CD4-positive, alpha-beta T cell treated with Interleukin-1 beta for 1 hour (primary cell): Measurements from ENCODE around the gene PRRC1.
"Not testable (repeated sequence)": the region's sequence is repeated elsewhere in the genome, so short reads cannot be mapped to it uniquely, and the experiment has no call there.

Experiments used
- DNase-seq, 2 donors: peaks; one replicate each; pipeline ENCODE4 v3.0.0-alpha.2; 2020 to 2022

The PRRC1 gene

GRCh38 chr5:127517480-127518318 is at the start of gene PRRC1:
TSS of gene PRRC1 (plus strand) at chr5:127517640. CDS start at chr5:127523480, 5,840 bp downstream.
- DNase-seq, result peak; percentile 79 to 82

- DNase-seq, result no peak
Observed at GRCh38 chr5:127471211-127471610, 46.2 kb upstream of the PRRC1 start.

DNA sequence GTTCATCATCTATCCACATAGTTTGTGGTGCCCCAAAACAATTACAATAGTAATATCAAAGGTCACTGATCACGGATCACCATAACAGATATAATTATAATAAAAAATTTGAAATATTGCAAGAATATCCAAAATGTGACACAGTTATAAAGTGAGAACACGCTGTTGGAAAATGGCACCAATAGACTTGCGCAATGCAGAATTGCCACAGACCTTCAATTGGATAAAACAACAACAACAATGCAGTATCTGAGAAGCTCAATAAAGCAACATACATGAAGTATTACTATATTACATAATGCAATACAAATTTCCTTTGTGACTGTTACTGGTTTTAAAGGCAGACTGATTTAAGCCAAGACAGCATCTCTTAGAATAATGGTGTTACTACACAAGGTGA is 44.7 kb upstream of the PRRC1 start:
- no peak for DNase-seq

DNA sequence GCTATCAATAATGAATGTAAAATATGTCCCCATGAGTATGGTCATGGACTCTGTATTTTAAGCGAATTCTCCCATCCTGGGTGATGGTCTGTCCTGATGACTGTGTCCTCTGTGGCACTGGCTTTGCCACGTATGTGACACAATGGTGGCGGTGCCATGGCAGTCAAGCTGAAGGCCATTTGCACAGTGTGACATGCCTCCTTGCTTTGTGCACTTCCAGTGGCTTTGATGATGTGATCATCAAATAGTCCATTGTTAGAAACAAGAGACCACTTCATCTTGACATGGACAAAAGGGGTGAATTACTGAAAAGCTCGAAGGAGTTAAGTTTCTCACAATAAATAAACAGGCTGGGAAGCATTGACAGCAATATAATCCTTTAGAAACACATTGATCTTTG is 31.0 kb upstream of the PRRC1 start:
- no peak for DNase-seq

GRCh38 chr5:127492854-127493738 is 24.3 kb upstream of the PRRC1 start:
- DNase-seq, result peak in 1 of 2 donors; percentile 35

DNA sequence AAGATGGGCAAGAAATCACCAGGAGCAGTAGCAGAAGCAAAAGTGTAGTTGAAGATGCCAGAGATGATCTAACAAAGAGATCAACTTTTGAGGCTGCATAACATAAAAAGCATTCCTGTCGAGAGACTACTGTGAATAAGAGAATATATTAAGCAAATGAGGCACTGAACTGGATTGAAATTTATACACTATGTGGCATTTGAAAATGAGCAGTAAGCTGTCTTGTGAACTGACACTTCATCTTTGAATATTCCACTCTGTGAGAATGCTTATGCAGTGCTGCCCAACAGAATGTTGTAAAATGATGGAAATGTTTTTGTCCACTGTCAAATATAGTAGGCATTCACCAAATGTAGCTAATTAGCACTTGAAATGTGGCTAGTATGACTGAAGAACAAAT is 18.9 kb upstream of the PRRC1 start:
- DNase-seq, result no peak

GRCh38 chr5:127505905-127506304 is 11.5 kb upstream of the PRRC1 start:
- no peak for DNase-seq

- no peak for DNase-seq
Observed at GRCh38 chr5:127506616-127507015, 10.8 kb upstream of the PRRC1 start.

- no peak for DNase-seq
Observed at GRCh38 chr5:127508644-127509373, 8.6 kb upstream of the PRRC1 start.

DNA sequence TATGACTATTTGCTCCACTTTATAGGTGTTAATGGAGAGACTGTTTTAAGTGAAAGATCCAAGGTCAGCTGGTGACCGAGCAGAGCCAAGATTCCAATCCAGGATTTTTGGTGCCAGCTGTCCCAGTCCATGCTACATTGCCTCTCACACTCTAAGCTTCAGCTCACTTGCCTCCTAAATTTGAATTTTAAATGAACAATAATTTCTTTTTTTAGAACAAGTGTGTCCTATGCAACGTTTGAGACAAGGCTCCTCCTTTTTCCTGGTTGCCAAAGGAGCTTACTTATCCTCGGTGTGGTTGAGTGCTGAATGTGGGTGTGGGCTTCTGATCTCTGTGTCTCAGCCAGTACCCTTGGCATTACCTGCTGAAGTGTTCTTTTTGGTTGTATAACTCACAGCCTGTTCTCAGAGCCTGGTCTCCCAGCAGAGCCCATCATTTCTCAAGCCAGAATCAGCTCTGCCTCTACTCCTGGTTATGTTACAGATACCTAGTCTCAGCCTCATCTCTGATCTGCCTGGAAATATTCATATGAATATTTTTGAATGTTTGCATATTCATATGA is 4.0 kb upstream of the PRRC1 start:
- DNase-seq, result no peak

DNA sequence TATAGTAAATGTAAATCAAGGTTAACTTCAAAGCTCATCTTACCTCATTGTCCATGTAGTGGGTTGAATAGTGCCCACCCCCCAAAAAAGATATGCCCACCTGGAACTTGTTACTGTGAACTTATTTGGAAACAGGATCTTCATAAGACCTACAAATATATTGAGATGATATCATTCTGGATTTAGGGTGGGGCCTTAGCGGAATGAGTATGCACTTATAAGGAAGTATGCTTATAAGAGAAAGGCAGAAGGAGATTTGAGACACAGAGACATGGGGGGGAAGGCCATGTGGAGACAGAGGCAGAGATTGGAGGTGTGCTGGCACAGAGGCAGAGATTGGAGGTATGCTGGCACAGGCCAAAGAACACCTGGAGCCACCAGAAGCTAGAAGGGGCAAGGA is 2.6 kb upstream of the PRRC1 start:
- DNase-seq, result no peak

DNA sequence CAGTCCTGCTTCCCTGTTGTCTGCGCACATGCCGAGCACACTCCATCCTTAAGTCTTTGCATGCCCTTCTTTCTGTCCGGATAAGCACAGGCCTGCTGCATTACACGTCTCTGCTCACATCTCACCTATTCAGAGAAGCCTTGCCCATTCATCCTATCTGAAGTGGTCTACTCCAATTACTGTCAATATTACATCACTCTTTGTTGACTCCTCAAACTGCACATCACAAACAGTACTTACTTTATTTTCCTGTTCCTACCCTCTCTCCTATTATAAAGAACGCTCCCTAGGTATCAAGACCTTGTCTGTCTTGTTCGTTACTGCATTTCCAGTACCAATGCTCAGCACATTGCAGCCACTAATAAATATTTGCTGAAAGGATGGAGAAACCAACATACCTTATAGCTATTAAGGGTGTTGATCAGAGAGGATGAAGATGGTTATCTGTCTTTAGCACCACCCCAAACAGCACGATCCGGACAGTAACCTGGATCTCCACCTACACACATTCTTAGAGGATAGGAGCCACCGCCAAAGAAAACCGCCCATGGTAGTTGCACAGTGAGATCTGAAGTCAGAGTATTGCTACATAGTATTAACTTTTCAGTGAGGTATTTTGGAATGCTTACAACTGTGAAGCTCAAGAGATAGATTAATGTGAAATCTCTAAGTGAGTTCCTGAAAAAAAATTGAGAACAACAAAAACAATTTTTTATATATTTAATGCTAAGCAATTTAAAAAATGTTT is 1.6 kb upstream of the PRRC1 start:
- DNase-seq, result no peak

DNA sequence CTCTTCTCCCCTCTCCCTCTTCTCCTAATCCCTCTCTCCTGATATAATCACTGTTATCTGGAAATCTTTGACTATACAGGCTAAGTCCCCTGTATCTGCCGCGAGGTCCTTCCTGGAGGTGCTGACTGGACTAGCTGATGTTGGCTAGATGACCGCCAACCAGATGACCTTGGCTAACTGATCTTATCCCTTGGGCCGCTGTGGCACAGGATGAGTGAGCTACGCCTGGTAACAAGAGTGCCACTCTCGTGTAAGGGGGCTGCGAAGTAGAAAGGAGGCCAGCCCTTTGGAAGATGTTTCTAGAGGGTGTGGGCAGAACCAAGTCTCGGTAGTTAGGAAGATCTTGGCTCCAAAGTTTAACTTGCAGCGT is 345 bp upstream of the PRRC1 start:
- DNase-seq, result no peak

- peak in 1 of 2 donors; percentile 33 for DNase-seq
Observed at GRCh38 chr5:127518319-127518621, 830 bp downstream of the PRRC1 start.

DNA sequence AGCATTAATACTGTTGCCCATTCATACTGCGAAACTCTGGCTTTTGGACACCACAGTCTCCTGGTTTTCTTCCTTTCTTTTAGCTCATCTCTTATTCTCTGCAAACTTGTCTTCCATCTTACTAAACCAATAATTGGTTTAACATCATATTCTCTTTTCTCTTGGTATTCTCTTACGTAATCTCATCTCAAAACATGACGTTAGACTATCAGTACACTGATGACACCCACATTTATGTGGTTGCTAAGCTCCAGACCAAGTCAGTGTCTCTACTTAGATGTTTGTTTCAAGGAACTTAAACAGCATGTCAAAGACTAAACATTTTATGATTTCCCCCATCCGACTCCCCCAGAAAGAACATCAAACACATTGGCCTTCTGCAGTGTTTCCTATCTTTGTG is 2.1 kb downstream of the PRRC1 start:
- DNase-seq, result no peak

GRCh38 chr5:127521138-127521770 is 3.8 kb downstream of the PRRC1 start:
- no peak for DNase-seq

- DNase-seq, result no peak
Observed at GRCh38 chr5:127525181-127525580, 7.7 kb downstream of the PRRC1 start.

GRCh38 chr5:127529904-127530682 is 12.7 kb downstream of the PRRC1 start:
- DNase-seq, result no peak

- no peak for DNase-seq
Observed at GRCh38 chr5:127536687-127537086, 19.2 kb downstream of the PRRC1 start.

GRCh38 chr5:127540553-127540952 is 23.1 kb downstream of the PRRC1 start:
- not testable (repeated sequence) for DNase-seq

- DNase-seq, result not testable (repeated sequence)
Observed at GRCh38 chr5:127545249-127545648, 27.8 kb downstream of the PRRC1 start.
